BLaER1 treated with 17β-estradiol and CSF1 and Interleukin-3, amounts not matched to agents 10 nM and 100 nM (cell line): ENCODE results near the gene ERBB4.

ENCODE experiments used
- H3K27ac ChIP-seq, 11 experiments: shearing (Covaris generic); formaldehyde crosslinking; 2 replicates each; pipeline ENCODE4 v1.8.1; 2022
- H3K27me3 ChIP-seq, 11 experiments: shearing (Covaris generic); formaldehyde crosslinking; 2 replicates each; pipeline ENCODE4 v1.8.1; 2022
- H3K36me3 ChIP-seq, 11 experiments: shearing (Covaris generic); formaldehyde crosslinking; 2 replicates each; pipeline ENCODE4 v1.8.1; 2022
- H3K4me1 ChIP-seq, 10 experiments: shearing (Covaris generic); formaldehyde crosslinking; 2 replicates each; pipeline ENCODE4 v1.8.1; 2022
- H3K4me2 ChIP-seq, 11 experiments: shearing (Covaris generic); formaldehyde crosslinking; 2 replicates each; pipeline ENCODE4 v1.8.1; 2022
- H3K4me3 ChIP-seq, 10 experiments: shearing (Covaris generic); formaldehyde crosslinking; 2 replicates each; pipeline ENCODE4 v1.8.1; 2022
- H3K9ac ChIP-seq, 11 experiments: shearing (Covaris generic); formaldehyde crosslinking; 2 replicates each; pipeline ENCODE4 v1.8.1; 2022
- H3K9me3 ChIP-seq, 11 experiments: shearing (Covaris generic); formaldehyde crosslinking; replicated peaks in 1 of 11; 2 replicates each; pipeline ENCODE4 v1.8.1; 2022
- H4K20me1 ChIP-seq, 11 experiments: shearing (Covaris generic); formaldehyde crosslinking; 2 replicates each; pipeline ENCODE4 v1.8.1; 2022
- Cebpa-rat ChIP-seq, 11 experiments: shearing (Covaris generic); IDR thresholded peaks; 2 replicates each; pipeline ENCODE4 v1.8.1; 2022

ERBB4 gene

DNA sequence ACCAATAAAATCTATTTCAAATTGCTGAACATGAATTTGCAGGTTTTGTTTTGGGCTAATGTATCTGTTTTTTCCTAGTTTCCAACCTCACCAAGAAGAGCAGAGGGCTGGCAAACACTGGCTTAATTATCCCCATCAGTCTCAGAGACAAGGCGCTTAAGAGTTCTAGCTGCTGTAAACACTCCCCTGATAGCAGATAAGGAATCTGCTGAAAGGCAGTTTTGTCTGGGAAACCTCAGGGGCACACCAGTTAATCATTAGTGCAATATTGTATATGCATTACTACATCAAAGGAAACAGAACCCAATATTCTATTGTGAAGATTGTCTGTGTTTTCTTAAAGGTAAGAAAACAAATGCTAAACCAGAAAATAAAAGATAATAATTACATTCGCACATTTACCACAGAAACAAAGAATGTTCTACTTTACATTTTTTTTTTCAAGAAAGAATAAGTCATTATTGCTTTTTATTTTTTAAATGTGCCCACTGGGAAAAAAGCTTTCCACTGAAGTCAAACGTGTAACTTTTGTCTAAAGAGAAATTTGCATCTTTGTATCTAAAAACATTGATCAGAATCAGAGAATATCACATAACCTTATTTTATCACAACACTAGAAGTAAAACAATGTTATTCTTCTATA is 179.1 kb downstream of the ERBB4 start:
- Histone ChIP-seq H3K4me2 (no peak overlapping the region), H3K27ac (no peak overlapping the region), H3K36me3 (no peaks in the 10 kb centered on the region), H3K4me1 (no peaks in the 10 kb centered on the region), H3K27me3 (no peaks in the 10 kb centered on the region), H3K9me3 (no peaks in the 10 kb centered on the region), H3K9ac (no peak overlapping the region), H3K4me3 (no peak overlapping the region), H4K20me1 (no peaks in the 10 kb centered on the region)
- TF ChIP-seq Cebpa-rat (IDR thresholded peaks at IDR 0.05), result no peak

DNA sequence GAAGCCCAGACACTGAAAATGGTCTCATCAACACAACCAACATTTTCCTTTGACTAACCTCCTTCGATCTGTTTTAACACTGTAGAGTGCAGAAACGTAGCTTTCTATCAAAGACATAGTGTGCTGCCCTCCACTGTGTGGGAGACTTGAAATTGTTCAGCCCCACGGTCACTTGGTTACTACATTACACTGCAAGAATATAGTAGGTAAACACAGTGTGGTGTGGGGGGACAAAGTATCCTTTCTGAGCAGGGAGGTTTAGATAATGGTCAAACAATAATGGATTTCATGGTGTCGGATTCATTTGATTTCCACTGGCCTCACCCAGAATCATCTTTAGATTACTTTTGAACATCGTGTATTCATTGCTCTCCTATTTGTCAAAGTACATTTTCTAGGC is 181.0 kb downstream of the ERBB4 start:
- TF ChIP-seq Cebpa-rat (IDR thresholded peaks at IDR 0.05), result no peak
- Histone ChIP-seq H3K9me3 (no peaks in the 10 kb centered on the region), H3K36me3 (no peaks in the 10 kb centered on the region), H3K9ac (no peak overlapping the region), H3K4me3 (no peak overlapping the region), H3K4me1 (no peaks in the 10 kb centered on the region), H3K27me3 (no peaks in the 10 kb centered on the region), H3K27ac (no peak overlapping the region), H3K4me2 (no peak overlapping the region), H4K20me1 (no peaks in the 10 kb centered on the region)

DNA sequence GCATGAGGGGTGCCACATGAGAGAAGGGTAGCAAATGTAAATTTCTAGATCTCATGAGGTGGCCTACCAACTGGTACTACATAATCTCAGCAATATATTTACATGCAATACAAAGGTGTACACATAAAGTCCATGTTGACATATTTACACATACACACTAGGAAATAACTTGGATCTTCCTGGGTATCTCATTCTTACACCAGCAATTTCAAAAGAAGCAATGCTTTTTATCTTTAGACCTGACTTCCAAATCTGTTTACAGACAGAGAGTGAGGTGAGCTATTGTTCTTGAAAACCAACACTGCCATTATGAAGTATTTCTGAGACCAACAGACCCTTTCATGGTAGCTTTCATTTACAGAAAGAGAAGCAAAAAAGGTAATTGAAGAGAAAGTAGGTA is 184.2 kb downstream of the ERBB4 start:
- H3K4me3 ChIP-seq, result no peak overlapping the region
- H4K20me1 ChIP-seq, result no peaks in the 10 kb centered on the region
- H3K36me3 ChIP-seq, result no peaks in the 10 kb centered on the region
- no peak overlapping the region for H3K27ac ChIP-seq
- no peaks in the 10 kb centered on the region for H3K27me3 ChIP-seq
- no peaks in the 10 kb centered on the region for H3K4me1 ChIP-seq
- H3K9ac ChIP-seq, result no peak overlapping the region
- no peak overlapping the region for H3K4me2 ChIP-seq
- no peaks in the 10 kb centered on the region for H3K9me3 ChIP-seq
- no peak for TF ChIP-seq Cebpa-rat (IDR thresholded peaks at IDR 0.05)

DNA sequence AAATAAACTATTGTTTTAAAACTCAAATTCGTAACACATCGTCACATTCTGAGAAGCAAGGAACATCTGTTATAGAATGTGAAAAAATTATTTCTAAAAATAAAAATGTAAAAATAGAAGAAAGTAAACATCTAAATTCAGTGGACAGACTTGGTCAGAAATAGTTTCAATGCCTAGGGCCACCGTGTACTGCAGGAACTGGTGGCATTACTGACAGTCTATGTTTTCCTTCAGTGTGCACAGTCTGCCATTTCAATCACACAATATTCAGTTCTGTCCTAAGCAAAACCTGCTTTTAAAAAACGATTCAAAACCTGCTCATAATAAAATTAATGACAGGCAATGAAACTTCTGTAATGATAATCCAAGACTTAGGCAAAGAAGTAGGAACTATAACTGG is 190.1 kb downstream of the ERBB4 start:
- no peak overlapping the region for H3K27ac ChIP-seq
- H3K9ac ChIP-seq, result no peak overlapping the region
- H3K9me3 ChIP-seq, result no peaks in the 10 kb centered on the region
- H3K4me1 ChIP-seq, result no peaks in the 10 kb centered on the region
- no peaks in the 10 kb centered on the region for H3K36me3 ChIP-seq
- no peak overlapping the region for H3K4me2 ChIP-seq
- no peaks in the 10 kb centered on the region for H4K20me1 ChIP-seq
- TF ChIP-seq Cebpa-rat (IDR thresholded peaks at IDR 0.05), result no peak
- no peak overlapping the region for H3K4me3 ChIP-seq
- H3K27me3 ChIP-seq, result no peaks in the 10 kb centered on the region

DNA sequence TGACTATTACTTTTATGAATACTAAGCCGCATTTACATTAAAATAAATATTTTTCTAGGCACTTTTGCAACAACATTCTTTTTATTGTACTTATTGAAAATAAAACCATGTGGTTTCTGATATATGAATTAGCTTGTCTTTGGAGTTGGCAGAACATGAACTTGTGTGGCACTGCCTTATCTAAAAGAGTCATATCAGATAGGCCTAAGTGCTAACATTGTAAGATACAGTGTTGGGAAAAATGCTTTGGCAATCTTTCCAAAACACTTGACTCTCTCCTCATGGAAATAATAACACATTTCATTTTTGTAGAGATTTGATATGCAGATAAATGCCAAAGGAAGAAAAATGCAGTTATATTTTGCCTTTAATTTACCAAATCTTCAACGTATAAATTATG is 191.7 kb downstream of the ERBB4 start:
- no peak overlapping the region for H3K27ac ChIP-seq
- no peak overlapping the region for H3K4me3 ChIP-seq
- H3K36me3 ChIP-seq, result no peaks in the 10 kb centered on the region
- no peak for TF ChIP-seq Cebpa-rat (IDR thresholded peaks at IDR 0.05)
- H3K9ac ChIP-seq, result no peak overlapping the region
- H3K27me3 ChIP-seq, result no peaks in the 10 kb centered on the region
- no peaks in the 10 kb centered on the region for H4K20me1 ChIP-seq
- no peak overlapping the region for H3K4me2 ChIP-seq
- no peaks in the 10 kb centered on the region for H3K4me1 ChIP-seq
- no peaks in the 10 kb centered on the region for H3K9me3 ChIP-seq

DNA sequence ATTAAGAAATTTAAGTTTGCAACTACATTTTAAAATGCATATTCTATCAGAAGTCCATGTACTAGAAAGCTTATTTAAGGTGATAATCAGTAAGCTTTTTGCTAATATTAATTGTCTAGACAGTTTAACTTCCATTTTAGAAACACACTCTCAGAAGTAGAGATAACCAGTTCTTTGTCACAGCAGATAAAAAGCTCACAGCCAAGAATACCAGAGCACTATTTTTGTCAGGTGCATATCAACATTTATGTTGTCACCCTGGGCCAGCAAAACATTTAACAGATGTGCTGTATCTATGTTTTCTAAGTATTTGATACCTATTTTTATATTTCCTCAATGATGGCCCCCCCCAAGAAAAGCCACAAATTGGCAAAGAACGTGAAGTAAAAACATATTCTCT is 192.6 kb downstream of the ERBB4 start:
- TF ChIP-seq Cebpa-rat (IDR thresholded peaks at IDR 0.05), result no peak
- H3K4me3 ChIP-seq, result no peak overlapping the region
- H3K4me2 ChIP-seq, result no peak overlapping the region
- H3K4me1 ChIP-seq, result no peaks in the 10 kb centered on the region
- H3K27me3 ChIP-seq, result no peaks in the 10 kb centered on the region
- no peak overlapping the region for H3K27ac ChIP-seq
- no peaks in the 10 kb centered on the region for H3K36me3 ChIP-seq
- H4K20me1 ChIP-seq, result no peaks in the 10 kb centered on the region
- H3K9ac ChIP-seq, result no peak overlapping the region
- H3K9me3 ChIP-seq, result no peaks in the 10 kb centered on the region

DNA sequence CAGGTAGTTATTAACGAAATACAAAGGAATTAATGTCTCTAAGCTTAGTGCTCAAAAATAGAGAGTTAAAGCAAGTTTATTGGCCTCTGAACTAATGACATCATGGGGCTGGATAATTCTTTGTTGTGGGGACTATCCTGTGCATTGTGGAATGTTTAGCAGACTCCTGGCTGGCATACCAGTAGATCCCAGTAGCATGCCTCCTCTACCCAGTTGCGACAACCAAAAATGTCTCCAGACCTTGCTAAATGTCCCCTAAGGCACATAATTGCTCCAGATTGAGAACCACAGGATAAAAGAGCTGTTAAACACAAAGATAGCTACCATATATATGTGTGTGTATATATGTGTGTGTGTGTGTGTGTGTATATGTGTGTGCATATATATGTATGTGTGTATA is 194.5 kb downstream of the ERBB4 start:
- Histone ChIP-seq H3K4me3 (no peak overlapping the region), H3K9ac (no peak overlapping the region), H3K27me3 (no peaks in the 10 kb centered on the region), H3K4me2 (no peak overlapping the region), H3K27ac (no peak overlapping the region), H3K9me3 (no peaks in the 10 kb centered on the region), H3K4me1 (no peaks in the 10 kb centered on the region), H4K20me1 (no peaks in the 10 kb centered on the region), H3K36me3 (no peaks in the 10 kb centered on the region)
- no peak for TF ChIP-seq Cebpa-rat (IDR thresholded peaks at IDR 0.05)

DNA sequence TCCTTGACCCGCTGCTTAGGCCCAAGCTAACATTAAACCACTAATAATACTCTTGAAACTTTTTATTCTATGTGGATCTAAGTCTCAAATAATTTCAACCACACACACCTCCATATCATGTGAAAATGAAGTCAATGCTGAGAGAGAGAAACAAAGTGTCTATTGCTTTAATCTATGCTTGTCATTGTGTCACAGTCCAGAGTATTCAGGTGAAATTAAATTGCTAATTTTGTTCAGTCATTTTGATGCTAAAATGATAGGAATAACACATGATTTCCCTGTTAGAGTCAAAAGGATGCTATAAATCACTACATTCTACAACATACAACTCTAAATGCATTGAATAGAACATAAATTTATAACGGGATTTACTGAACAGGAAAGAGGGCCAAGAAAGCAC is 195.4 kb downstream of the ERBB4 start:
- Histone ChIP-seq H3K4me2 (no peak overlapping the region), H3K9me3 (no peaks in the 10 kb centered on the region), H3K4me1 (no peaks in the 10 kb centered on the region), H3K27ac (no peak overlapping the region), H4K20me1 (no peaks in the 10 kb centered on the region), H3K36me3 (no peaks in the 10 kb centered on the region), H3K9ac (no peak overlapping the region), H3K4me3 (no peak overlapping the region), H3K27me3 (no peaks in the 10 kb centered on the region)
- no peak for TF ChIP-seq Cebpa-rat (IDR thresholded peaks at IDR 0.05)

DNA sequence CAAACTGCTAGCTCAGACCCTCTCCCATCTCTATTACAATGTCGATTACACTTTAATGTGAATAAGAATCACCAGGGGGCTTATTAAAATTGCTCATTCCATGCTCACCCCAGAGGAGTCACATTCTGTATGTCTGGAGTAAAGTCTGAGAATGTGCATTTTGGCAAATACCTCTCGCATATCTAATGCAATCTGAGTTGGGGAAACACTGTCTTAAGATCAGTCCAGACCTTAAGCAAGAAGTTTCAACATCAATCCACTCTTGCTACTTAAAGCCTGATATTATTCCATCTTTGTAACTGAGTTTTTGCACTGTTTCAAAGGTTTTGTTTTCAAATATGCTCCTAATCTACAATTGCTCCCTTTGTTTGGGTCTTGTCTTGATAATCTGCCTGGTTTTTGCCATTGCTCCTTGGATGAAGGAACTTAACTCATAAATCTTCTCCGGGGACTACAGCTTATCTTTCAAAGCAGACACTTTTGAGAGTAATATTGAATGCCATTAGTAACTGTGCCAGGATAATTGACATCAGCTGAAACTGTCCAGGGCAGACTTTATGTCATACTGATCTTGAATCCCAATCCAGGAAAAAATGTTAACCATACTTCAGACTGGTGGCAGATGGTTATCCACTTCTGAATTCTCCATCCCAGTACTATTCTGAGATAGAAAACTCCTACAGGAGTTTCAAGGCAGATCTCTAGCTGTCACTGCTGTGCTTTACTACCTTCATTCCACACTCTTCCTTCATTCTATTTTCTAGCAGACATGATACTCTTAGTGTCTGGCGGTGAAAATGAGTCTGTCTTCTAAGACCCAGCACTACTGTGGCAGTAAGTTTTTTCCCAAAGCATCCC is 200.9 kb downstream of the ERBB4 start:
- no peak overlapping the region for H3K4me2 ChIP-seq
- H3K27ac ChIP-seq, result no peak overlapping the region
- H3K9ac ChIP-seq, result no peak overlapping the region
- no peak overlapping the region for H3K4me3 ChIP-seq
- H3K36me3 ChIP-seq, result no peaks in the 10 kb centered on the region
- no peaks in the 10 kb centered on the region for H3K9me3 ChIP-seq
- H4K20me1 ChIP-seq, result no peaks in the 10 kb centered on the region
- TF ChIP-seq Cebpa-rat (IDR thresholded peaks at IDR 0.05), result no peak
- no peaks in the 10 kb centered on the region for H3K27me3 ChIP-seq
- H3K4me1 ChIP-seq, result no peaks in the 10 kb centered on the region

DNA sequence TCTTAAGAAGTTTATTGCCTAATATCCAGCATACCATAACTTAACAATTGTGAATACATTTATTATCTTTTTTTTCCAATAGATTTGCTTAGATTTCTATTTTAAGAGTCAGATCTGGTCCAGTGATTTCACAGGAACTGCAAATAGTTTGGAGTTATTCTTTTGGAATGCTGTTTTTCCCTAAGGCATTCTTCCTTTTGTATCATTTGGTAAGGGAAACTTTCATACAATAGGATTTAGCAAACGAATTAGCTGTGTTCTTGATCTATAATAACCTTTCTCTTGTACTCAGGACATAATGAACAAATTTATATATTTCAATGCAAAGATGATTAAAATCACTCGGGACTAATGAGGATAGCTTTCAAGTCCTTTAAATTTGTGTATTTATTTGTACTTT is 201.6 kb downstream of the ERBB4 start:
- Histone ChIP-seq H3K27ac (no peak overlapping the region), H3K4me1 (no peaks in the 10 kb centered on the region), H3K4me2 (no peak overlapping the region), H3K9me3 (peaks cover 0 to 3% (median 0%) of the 10 kb centered on the region in 11 experiments; a peak in 2 of 22 replicates), H3K4me3 (no peak overlapping the region), H3K9ac (no peak overlapping the region), H3K36me3 (no peaks in the 10 kb centered on the region), H4K20me1 (no peaks in the 10 kb centered on the region), H3K27me3 (no peaks in the 10 kb centered on the region)
- TF ChIP-seq Cebpa-rat (IDR thresholded peaks at IDR 0.05), result no peak
